ENCODE measurements around the gene C12orf43. TPM values are rescaled to one million over a fixed set of nuclear protein-coding genes. Genes with fewer than 3 reads are reported as not detected.
"Not testable (repeated sequence)": the region's sequence is repeated elsewhere in the genome, so short reads cannot be mapped to it uniquely, and the experiment has no call there.

Gene C12orf43
- total RNA-seq, 2 experiments from 2014 or later: 19.8 to 20.7 TPM

- no peaks in the 10 kb centered on the region for H3K36me3 Mint-ChIP-seq (ENCODE audit: low read depth)
- intact Hi-C loops (cut with micrococcal nuclease): no loop called here
Observed at GRCh38 chr12:121057794-121058193, 41.5 kb upstream of the C12orf43 start.

GRCh38 chr12:121053706-121054105 lies 37.4 kb upstream of the C12orf43 start:
- ATAC-seq (no peak), DNase-seq (no peak)
- H3K9me3 Mint-ChIP-seq: no peaks in the 10 kb centered on the region
- no peaks in the 10 kb centered on the region for H3K27me3 Mint-ChIP-seq
- H3K4me3 Mint-ChIP-seq: no peak overlapping the region
- H3K27ac Mint-ChIP-seq: no peak overlapping the region
- ChIA-PET POLR2A (no interaction called here), CTCF (interaction anchor here (2.1 to 2.5 kb wide), 2 partner anchors 43 to 48 kb away, joined by 7 read pairs; no protein-coding TSS in a partner anchor)
- H3K4me1 Mint-ChIP-seq (ENCODE audit: low read depth): no peaks in the 10 kb centered on the region
- intact Hi-C loops (cut with micrococcal nuclease): no loop called here
- TF ChIP-seq, protein P1, sequence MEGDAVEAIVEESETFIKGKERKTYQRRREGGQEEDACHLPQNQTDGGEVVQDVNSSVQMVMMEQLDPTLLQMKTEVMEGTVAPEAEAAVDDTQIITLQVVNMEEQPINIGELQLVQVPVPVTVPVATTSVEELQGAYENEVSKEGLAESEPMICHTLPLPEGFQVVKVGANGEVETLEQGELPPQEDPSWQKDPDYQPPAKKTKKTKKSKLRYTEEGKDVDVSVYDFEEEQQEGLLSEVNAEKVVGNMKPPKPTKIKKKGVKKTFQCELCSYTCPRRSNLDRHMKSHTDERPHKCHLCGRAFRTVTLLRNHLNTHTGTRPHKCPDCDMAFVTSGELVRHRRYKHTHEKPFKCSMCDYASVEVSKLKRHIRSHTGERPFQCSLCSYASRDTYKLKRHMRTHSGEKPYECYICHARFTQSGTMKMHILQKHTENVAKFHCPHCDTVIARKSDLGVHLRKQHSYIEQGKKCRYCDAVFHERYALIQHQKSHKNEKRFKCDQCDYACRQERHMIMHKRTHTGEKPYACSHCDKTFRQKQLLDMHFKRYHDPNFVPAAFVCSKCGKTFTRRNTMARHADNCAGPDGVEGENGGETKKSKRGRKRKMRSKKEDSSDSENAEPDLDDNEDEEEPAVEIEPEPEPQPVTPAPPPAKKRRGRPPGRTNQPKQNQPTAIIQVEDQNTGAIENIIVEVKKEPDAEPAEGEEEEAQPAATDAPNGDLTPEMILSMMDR (IDR thresholded peaks at IDR 0.05): no peak
- H3K36me3 Mint-ChIP-seq (ENCODE audit: low read depth): no peaks in the 10 kb centered on the region

More at GRCh38 chr12:121057794-121058193, 41.5 kb upstream of the C12orf43 start:
- Mint-ChIP-seq H3K4me1 (ENCODE audit: low read depth) (peaks cover 8% of the 10 kb centered on the region), H3K27ac (no peak overlapping the region), H3K4me3 (no peak overlapping the region), H3K27me3 (no peaks in the 10 kb centered on the region), H3K9me3 (no peaks in the 10 kb centered on the region)
- ATAC-seq (no peak), DNase-seq (no peak)
- POLR2A ChIA-PET: no interaction called here
- CTCF ChIA-PET: interaction anchor here (0.6 to 5.5 kb wide), 5 partner anchors 13 to 450 kb away, joined by 3 to 88 read pairs (median 3); no protein-coding TSS in a partner anchor
- TF ChIP-seq, protein P1 (IDR thresholded peaks at IDR 0.05): no peak

DNA sequence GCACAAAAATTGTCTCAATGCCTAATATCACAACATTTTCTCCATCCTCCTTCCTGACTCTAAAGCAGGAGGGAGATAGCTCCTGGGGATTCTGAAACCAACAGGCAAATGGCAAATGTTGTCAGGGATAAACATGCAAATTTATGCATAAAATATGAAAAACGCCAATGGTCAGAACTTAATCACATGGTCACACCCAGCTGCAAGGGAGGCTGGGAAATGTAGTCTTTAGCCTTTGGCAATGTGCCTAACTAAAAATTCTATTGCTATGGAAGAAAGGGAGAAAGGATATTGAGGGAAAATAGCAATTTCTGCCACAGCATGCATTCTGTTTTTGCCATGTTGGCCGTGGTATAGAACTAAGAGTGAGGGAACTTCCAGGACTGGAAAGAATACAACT lies 34.4 kb upstream of the C12orf43 start:
- H3K4me3 Mint-ChIP-seq: no peak overlapping the region
- no peaks in the 10 kb centered on the region for H3K36me3 Mint-ChIP-seq (ENCODE audit: low read depth)
- no peak for DNase-seq
- no peaks in the 10 kb centered on the region for H3K27me3 Mint-ChIP-seq
- no peak for ATAC-seq
- TF ChIP-seq, protein P1 (IDR thresholded peaks at IDR 0.05): no peak
- no peak overlapping the region for H3K27ac Mint-ChIP-seq
- intact Hi-C loops (cut with micrococcal nuclease): no loop called here
- CTCF ChIA-PET: interaction anchor here (0.6 to 2.5 kb wide), 4 partner anchors 9 to 554 kb away, joined by 3 to 20 read pairs (median 4); no protein-coding TSS in a partner anchor
- POLR2A ChIA-PET: no interaction called here
- no peaks in the 10 kb centered on the region for H3K4me1 Mint-ChIP-seq (ENCODE audit: low read depth)
- no peaks in the 10 kb centered on the region for H3K9me3 Mint-ChIP-seq

GRCh38 chr12:121048442-121048841 lies 32.2 kb upstream of the C12orf43 start:
- ATAC-seq (no peak), DNase-seq (no peak)
- intact Hi-C loops (cut with micrococcal nuclease): no loop called here
- POLR2A ChIA-PET: interaction anchor here (0.6 kb wide), 1 partner anchor 538 kb away, joined by 3 read pairs; no protein-coding TSS in a partner anchor
- H3K4me1 Mint-ChIP-seq (ENCODE audit: low read depth): peaks cover 6% of the 10 kb centered on the region
- H3K4me3 Mint-ChIP-seq: peak overlapping the region; percentile 64
- H3K9me3 Mint-ChIP-seq: no peaks in the 10 kb centered on the region
- TF ChIP-seq, protein P1 (IDR thresholded peaks at IDR 0.05): no peak
- peak overlapping the region; percentile 65 for H3K27ac Mint-ChIP-seq
- peaks cover 3% of the 10 kb centered on the region for H3K27me3 Mint-ChIP-seq
- no peaks in the 10 kb centered on the region for H3K36me3 Mint-ChIP-seq (ENCODE audit: low read depth)
- CTCF ChIA-PET: interaction anchor here (1.1 to 2.0 kb wide), 2 partner anchors 11 to 93 kb away, joined by 3 to 15 read pairs; no protein-coding TSS in a partner anchor

DNA sequence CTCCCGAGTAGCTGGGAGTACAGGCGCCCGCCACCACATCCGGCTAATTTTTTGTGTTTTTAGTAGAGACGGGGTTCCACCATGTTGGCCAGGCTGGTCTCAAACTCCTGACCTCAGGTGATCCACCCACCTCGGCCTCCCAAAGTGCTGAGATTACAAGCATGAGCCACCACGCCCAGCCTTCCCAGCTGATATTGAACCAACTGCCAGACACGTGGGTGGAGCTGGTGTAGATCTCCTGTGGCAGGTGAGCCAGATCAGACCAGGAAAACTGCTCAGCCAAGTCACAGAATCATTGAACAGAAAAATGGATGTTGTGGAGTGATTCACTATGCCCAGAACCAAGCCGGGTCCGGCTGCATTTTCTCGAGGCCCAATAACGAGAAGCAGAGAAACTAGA lies 31.1 kb upstream of the C12orf43 start:
- POLR2A ChIA-PET; H3K9me3 Mint-ChIP-seq; H3K4me1 Mint-ChIP-seq (ENCODE audit: low read depth); H3K4me3 Mint-ChIP-seq; H3K27ac Mint-ChIP-seq; ATAC-seq; H3K27me3 Mint-ChIP-seq; DNase-seq; H3K36me3 Mint-ChIP-seq (ENCODE audit: low read depth); intact Hi-C loops (cut with micrococcal nuclease): not testable (repeated sequence)
- CTCF ChIA-PET: interaction anchor here (0.6 to 1.7 kb wide), 2 partner anchors 13 to 29 kb away, joined by 3 to 8 read pairs; no protein-coding TSS in a partner anchor

All from activated CD8-positive, alpha-beta T cell treated with anti-CD3 and anti-CD28 coated beads for 36 hours (primary cell).